Measurements from ENCODE around the gene RAB33A.

DNA sequence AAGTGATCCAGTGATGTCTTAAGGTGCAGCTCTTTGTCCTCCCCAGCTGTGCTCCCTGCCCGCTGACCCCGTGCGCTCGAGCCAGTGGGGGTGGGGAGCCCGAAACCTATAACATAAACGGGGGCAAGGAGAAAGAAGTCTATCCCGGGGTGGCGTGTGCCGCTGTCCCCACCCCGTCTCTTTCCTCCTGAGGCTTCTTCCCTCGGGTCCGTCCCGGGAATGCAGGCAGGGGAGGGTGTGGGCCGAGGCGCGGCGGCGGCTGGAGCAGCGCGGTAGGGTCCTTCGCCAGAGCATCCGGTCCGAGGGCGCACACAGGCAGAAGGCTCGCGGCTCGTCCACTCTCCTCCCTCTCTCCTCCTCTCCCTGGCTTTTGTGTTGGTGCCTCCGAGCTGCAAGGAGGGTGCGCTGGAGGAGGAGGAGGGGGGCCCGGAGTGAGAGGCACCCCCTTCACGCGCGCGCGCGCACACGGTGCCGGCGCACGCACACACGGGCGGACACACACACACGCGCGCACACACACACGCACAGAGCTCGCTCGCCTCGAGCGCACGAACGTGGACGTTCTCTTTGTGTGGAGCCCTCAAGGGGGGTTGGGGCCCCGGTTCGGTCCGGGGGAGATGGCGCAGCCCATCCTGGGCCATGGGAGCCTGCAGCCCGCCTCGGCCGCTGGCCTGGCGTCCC is at the start of gene RAB33A:
- TF ChIP-seq ELF4 (IDR thresholded peaks at IDR 0.05) (no peak), FOXM1 (IDR thresholded peaks at IDR 0.05; ENCODE audit: borderline replicate concordance) (no peak), SP1 (IDR thresholded peaks at IDR 0.05) (no peak), ZNF384 (IDR thresholded peaks at IDR 0.05) (no peak), BHLHE40 (IDR thresholded peaks at IDR 0.05; ENCODE audit: borderline replicate concordance) (no peak), FOXA1 (IDR thresholded peaks at IDR 0.05) (no peak), NFRKB (IDR thresholded peaks at IDR 0.05) (no peak)
- TF ChIP-seq, protein P1, sequence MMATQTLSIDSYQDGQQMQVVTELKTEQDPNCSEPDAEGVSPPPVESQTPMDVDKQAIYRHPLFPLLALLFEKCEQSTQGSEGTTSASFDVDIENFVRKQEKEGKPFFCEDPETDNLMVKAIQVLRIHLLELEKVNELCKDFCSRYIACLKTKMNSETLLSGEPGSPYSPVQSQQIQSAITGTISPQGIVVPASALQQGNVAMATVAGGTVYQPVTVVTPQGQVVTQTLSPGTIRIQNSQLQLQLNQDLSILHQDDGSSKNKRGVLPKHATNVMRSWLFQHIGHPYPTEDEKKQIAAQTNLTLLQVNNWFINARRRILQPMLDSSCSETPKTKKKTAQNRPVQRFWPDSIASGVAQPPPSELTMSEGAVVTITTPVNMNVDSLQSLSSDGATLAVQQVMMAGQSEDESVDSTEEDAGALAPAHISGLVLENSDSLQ (IDR thresholded peaks at IDR 0.05), result no peak

All from HEK293T (cell line).